Lung (tissue), 12 donors: ENCODE results near the gene METTL24. TPM values are rescaled to one million over a fixed set of nuclear protein-coding genes. Genes with fewer than 3 reads are reported as not detected.

Experiments
- ATAC-seq: fragments of 200-7000 bp; cut with Tn5 transposase; one replicate; pipeline ENCODE4 v1.9.1; 2020; ENCODE audit warnings: moderate number of reproducible peaks; ENCODE audit not compliant: insufficient read depth, low FRiP score
- DNase-seq, 3 donors: peaks; one replicate each; pipeline ENCODE4 v3.0.0-alpha.2; 2013 to 2017
- H3K27ac ChIP-seq, 2 donors: one replicate each; pipeline ENCODE4 v1.5.1; 2013; ENCODE audit warnings: mild to moderate bottlenecking in 2 of 2, moderate library complexity in 2 of 2, control low read depth in 1 of 2, inconsistent platforms in 1 of 2, low read depth in 1 of 2, low read length in 1 of 2
- H3K27me3 ChIP-seq, 3 donors: one replicate each; pipeline ENCODE4 v1.5.1; 2013; ENCODE audit warnings: low read length in 2 of 3; ENCODE audit not compliant: control insufficient read depth in 3 of 3, insufficient read depth in 3 of 3
- H3K36me3 ChIP-seq, 4 donors: one replicate each; pipeline ENCODE4 v1.5.1; 2013; ENCODE audit warnings: low read length in 4 of 4, mild to moderate bottlenecking in 1 of 4, moderate library complexity in 1 of 4; ENCODE audit not compliant: control insufficient read depth in 4 of 4, insufficient read depth in 4 of 4
- H3K4me1 ChIP-seq, 5 donors: one replicate each; pipeline ENCODE4 v1.5.1; 2013; ENCODE audit warnings: low read length in 5 of 5, mild to moderate bottlenecking in 2 of 5, moderate library complexity in 1 of 5; ENCODE audit not compliant: control insufficient read depth in 5 of 5, insufficient read depth in 5 of 5
- H3K4me3 ChIP-seq: one replicate; pipeline ENCODE4 v1.5.1; 2013; ENCODE audit warnings: mild to moderate bottlenecking, control low read depth, moderate library complexity
- H3K9ac ChIP-seq, 2 donors: one replicate each; pipeline ENCODE4 v1.5.1; 2013; ENCODE audit warnings: low read length in 2 of 2, control low read depth in 1 of 2; ENCODE audit not compliant: insufficient read depth in 1 of 2
- H3K9me3 ChIP-seq, 4 donors: one replicate each; pipeline ENCODE4 v1.5.1; 2013; ENCODE audit warnings: low read length in 3 of 4, mild to moderate bottlenecking in 1 of 4, moderate library complexity in 1 of 4; ENCODE audit not compliant: control insufficient read depth in 4 of 4, insufficient read depth in 3 of 4
- CTCF ChIP-seq: IDR thresholded peaks from 2 replicates; pipeline ENCODE4 v1.5.1; 2012; ENCODE audit warnings: mild to moderate bottlenecking; ENCODE audit errors: control extremely low read depth, extremely low read depth
- WGBS, 2 donors: extraction: QIAGEN DNeasy Blood & Tissue Kit; methylation state at CpG; one replicate each; pipeline ENCODE4 v1.1.7; 2013; 5-methylcytosine and 5-hydroxymethylcytosine counted together
- polyA plus RNA-seq, 2 donors: library from polyadenylated mRNA; stranded (reverse); fragments of 200-250 nt; gene quantifications; one replicate each; pipeline ENCODE4 v1.2.1, GENCODE V29; 2013
- total RNA-seq, 2 donors: library from RNA; depleted of rRNA in 1 of 2; stranded (reverse); fragments of >200 nt in 1 of 2; gene quantifications; one replicate each; pipeline ENCODE4 v1.2.1, GENCODE V29; 2014 to 2021
- donor health status: control.
- donor health status: control.
- donor health status: Bipolar disorder and iron deficiency.
- donor health status: healthy.
- donor health status: DM: yes; HTN: yes; CAD: no.

Gene METTL24
- total and polyA plus RNA-seq, 4 donors, result 0.73 to 3.7 (median 2.0) TPM; not detected in 1

- ATAC-seq (no peak), DNase-seq (no peak)
- Histone ChIP-seq H3K4me3 (no peak overlapping the region), H3K9ac (no peak overlapping the region), H3K9me3 (no peaks in the 10 kb centered on the region), H3K4me1 (peaks cover 3 to 77% (median 30%) of the 10 kb centered on the region in 5 donors), H3K36me3 (no peaks in the 10 kb centered on the region), H3K27ac (no peak overlapping the region), H3K27me3 (no peaks in the 10 kb centered on the region)
- WGBS, 2 donors, result 66 to 67% methylated on average over 6 of the region's 6 CpGs
- no peak for TF ChIP-seq CTCF
Measured at GRCh38 chr6:110322151-110322873, 35.8 kb downstream of the METTL24 start.

DNA sequence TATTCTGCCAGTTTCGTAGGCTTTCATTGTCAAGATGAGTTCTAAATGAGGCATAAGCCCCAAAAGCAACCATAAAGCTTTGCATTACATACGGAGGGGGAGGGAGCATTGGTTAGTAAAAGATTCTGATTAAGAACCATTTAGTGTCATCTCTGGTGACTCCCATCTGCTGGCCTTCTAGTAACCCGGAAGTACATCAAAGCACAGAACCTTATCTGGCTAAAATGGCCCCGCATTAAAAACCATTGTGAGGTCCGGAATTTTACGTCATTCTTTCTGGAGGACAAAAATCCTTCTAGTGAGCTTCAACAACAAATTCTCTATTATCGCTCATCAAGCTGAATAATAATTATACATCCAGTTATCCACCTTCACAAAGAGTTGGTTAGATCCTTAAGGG is 37.8 kb downstream of the METTL24 start:
- no peak for ATAC-seq
- Histone ChIP-seq H3K9me3 (no peaks in the 10 kb centered on the region), H3K36me3 (no peaks in the 10 kb centered on the region), H3K4me3 (no peak overlapping the region), H3K4me1 (peaks cover 3 to 57% (median 23%) of the 10 kb centered on the region in 5 donors), H3K27ac (no peak overlapping the region), H3K27me3 (no peaks in the 10 kb centered on the region), H3K9ac (no peak overlapping the region)
- WGBS, 2 donors, result 93 to 95% methylated on average over 7 of the region's 7 CpGs
- no peak for DNase-seq
- TF ChIP-seq CTCF, result no peak

GRCh38 chr6:110319843-110320242 is 38.3 kb downstream of the METTL24 start:
- DNase-seq (no peak), ATAC-seq (no peak)
- WGBS, 2 donors, result 94% methylated on average over 2 of the region's 2 CpGs
- Histone ChIP-seq H3K4me1 (peaks cover 0 to 52% (median 22%) of the 10 kb centered on the region in 5 donors), H3K27ac (no peak overlapping the region), H3K36me3 (no peaks in the 10 kb centered on the region), H3K9ac (no peak overlapping the region), H3K4me3 (no peak overlapping the region), H3K9me3 (no peaks in the 10 kb centered on the region), H3K27me3 (no peaks in the 10 kb centered on the region)
- TF ChIP-seq CTCF, result no peak
